Measurements from ENCODE around the gene KIF26B.

DNA sequence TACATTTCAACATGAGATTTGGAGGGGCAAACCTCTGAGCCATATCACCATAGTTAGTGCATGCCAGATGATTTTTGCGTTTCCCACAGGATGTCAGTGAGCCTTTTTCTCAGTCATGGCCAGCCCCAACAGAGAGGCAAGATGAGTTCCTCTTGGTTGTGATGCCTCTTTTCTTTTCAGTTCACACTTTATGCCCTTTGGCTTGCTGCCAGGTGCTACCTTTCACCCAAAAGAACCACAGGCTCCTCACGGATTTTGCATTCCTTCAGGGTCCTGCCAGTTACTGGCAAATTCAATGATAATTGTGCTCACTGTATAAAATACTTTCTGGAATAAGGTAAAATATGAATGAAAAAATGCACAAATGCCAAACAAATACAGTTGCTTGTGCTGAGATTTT lies 411.3 kb downstream of the KIF26B start:
- TF ChIP-seq, protein P1, sequence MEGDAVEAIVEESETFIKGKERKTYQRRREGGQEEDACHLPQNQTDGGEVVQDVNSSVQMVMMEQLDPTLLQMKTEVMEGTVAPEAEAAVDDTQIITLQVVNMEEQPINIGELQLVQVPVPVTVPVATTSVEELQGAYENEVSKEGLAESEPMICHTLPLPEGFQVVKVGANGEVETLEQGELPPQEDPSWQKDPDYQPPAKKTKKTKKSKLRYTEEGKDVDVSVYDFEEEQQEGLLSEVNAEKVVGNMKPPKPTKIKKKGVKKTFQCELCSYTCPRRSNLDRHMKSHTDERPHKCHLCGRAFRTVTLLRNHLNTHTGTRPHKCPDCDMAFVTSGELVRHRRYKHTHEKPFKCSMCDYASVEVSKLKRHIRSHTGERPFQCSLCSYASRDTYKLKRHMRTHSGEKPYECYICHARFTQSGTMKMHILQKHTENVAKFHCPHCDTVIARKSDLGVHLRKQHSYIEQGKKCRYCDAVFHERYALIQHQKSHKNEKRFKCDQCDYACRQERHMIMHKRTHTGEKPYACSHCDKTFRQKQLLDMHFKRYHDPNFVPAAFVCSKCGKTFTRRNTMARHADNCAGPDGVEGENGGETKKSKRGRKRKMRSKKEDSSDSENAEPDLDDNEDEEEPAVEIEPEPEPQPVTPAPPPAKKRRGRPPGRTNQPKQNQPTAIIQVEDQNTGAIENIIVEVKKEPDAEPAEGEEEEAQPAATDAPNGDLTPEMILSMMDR (conservative IDR thresholded peaks at IDR 0.05; ENCODE audit: low read depth, low read length): no peak
- TF ChIP-seq EZH2 (IDR thresholded peaks at IDR 0.05; ENCODE audit: low read length, unreplicated experiment): no peak
- TF ChIP-seq EZH2phosphoT487 (IDR thresholded peaks at IDR 0.05; ENCODE audit: borderline replicate concordance, low read length): no peak
